GM12873 (cell line): ENCODE data around the gene PFDN6.

Source experiments
- TF ChIP-seq, protein P1 (sequence below): IDR thresholded peaks from 2 replicates; pipeline ENCODE4 v1.5.1; 2012; ENCODE audit warnings: low read depth, mild to moderate bottlenecking, moderate library complexity, low read length, control low read depth; ENCODE audit not compliant: insufficient read depth; ENCODE audit errors: missing control alignments

Gene PFDN6

DNA sequence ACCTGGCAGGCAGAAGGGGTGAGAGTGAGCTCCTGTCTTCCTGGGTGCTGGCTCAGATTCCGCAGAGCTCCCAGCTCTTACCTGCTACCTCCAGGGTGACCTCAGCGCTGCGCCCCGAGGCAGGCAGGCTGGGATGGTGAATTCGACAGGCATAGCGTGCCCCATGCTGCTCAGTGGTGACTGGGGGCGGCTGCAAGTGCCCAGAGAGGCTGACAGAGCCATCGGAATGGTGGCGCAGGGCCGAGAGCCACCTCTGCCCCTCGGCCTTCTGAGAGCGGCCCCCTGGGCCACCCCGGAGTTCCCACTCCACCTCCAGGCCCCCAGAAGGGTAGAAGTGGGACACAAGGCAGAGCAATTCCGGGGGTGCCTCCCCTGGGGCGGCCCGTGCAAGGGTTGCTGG is 14.8 kb downstream of the PFDN6 start:
- TF ChIP-seq, protein P1, sequence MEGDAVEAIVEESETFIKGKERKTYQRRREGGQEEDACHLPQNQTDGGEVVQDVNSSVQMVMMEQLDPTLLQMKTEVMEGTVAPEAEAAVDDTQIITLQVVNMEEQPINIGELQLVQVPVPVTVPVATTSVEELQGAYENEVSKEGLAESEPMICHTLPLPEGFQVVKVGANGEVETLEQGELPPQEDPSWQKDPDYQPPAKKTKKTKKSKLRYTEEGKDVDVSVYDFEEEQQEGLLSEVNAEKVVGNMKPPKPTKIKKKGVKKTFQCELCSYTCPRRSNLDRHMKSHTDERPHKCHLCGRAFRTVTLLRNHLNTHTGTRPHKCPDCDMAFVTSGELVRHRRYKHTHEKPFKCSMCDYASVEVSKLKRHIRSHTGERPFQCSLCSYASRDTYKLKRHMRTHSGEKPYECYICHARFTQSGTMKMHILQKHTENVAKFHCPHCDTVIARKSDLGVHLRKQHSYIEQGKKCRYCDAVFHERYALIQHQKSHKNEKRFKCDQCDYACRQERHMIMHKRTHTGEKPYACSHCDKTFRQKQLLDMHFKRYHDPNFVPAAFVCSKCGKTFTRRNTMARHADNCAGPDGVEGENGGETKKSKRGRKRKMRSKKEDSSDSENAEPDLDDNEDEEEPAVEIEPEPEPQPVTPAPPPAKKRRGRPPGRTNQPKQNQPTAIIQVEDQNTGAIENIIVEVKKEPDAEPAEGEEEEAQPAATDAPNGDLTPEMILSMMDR, result no peak

GRCh38 chr6:33305052-33305451 is 15.7 kb downstream of the PFDN6 start:
- TF ChIP-seq, protein P1, result no peak

DNA sequence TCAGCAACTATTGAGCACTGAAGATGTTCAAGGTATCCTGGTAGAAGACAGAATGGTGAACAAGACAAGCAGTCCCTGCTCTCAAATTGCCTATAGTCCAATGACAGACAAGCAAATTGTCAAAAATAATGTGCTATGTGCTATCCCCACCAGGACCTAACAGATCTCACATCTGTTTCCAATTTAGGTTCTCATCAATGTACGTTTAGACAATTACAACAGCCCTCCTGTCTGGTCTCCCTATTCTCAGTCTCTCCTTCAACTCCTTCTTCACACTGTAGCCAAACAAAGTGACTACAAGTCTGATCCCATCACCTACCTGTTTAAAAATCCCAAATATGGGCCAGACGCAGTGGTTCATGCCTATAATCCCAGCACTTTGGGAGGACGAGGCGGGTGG is 17.0 kb downstream of the PFDN6 start:
- TF ChIP-seq, protein P1, result no peak

- TF ChIP-seq, protein P1, result no peak
Measured at GRCh38 chr6:33312361-33313104, 23.1 kb downstream of the PFDN6 start.

- TF ChIP-seq, protein P1, result no peak
Measured at GRCh38 chr6:33313105-33313708, 23.8 kb downstream of the PFDN6 start.

GRCh38 chr6:33313709-33314514 is 24.5 kb downstream of the PFDN6 start, which contains the start of gene TAPBP:
Gene TAPBP, minus strand, starts transcription at chr6:33314078. Its CDS starts 37 bp downstream, at chr6:33314041.
- TF ChIP-seq, protein P1, result no peak

GRCh38 chr6:33314515-33314942 is 25.1 kb downstream of the PFDN6 start:
- TF ChIP-seq, protein P1, result peak; percentile 3
